Ishikawa (cell line): Measurements from ENCODE around the gene TM4SF18.

ENCODE experiments used
- EGR1 ChIP-seq: IDR thresholded peaks from 2 replicates; pipeline ENCODE4 v1.6.1; 2012
- EP300 ChIP-seq: IDR thresholded peaks from 2 replicates; pipeline ENCODE4 v1.6.1; 2012; ENCODE audit warnings: borderline replicate concordance
- REST ChIP-seq: IDR thresholded peaks from 2 replicates; pipeline ENCODE4 v1.6.1; 2012; ENCODE audit warnings: low read depth, mild to moderate bottlenecking
- TAF1 ChIP-seq: IDR thresholded peaks from 2 replicates; pipeline ENCODE4 v1.6.1; 2012; ENCODE audit warnings: low read depth, mild to moderate bottlenecking
- TEAD4 ChIP-seq: IDR thresholded peaks from 2 replicates; pipeline ENCODE4 v1.6.1; 2012
- TF ChIP-seq, protein P1 (sequence below): IDR thresholded peaks from 2 replicates; pipeline ENCODE4 v1.6.1; 2012

GRCh38 chr3:149362366-149362765 lies 28.9 kb upstream of the TM4SF18 start:
- TF ChIP-seq, protein P1, sequence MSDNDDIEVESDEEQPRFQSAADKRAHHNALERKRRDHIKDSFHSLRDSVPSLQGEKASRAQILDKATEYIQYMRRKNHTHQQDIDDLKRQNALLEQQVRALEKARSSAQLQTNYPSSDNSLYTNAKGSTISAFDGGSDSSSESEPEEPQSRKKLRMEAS, result no peak
- no peak for TF ChIP-seq TAF1
- TF ChIP-seq EGR1, result no peak
- TF ChIP-seq EP300, result no peak
- no peak for TF ChIP-seq TEAD4
- TF ChIP-seq REST, result no peak
